ENCODE measurements around the gene CD180.

- TF ChIP-seq TAF15 (IDR thresholded peaks at IDR 0.05; ENCODE audit: low read depth, low read length) (no peak), RAD21 (CRISPR knock-in tag; conservative IDR thresholded peaks at IDR 0.05 in 1 of 2, IDR thresholded peaks at IDR 0.05 in 1 of 2) (no peak), E2F5 (CRISPR knock-in tag; IDR thresholded peaks at IDR 0.05) (no peak), TCFL5 (CRISPR knock-in tag; conservative IDR thresholded peaks at IDR 0.05) (no peak), ZNF695 (CRISPR knock-in tag; IDR thresholded peaks at IDR 0.05) (no peak), WHSC1 (IDR thresholded peaks at IDR 0.05; ENCODE audit: low read length) (no peak), PTBP1 (IDR thresholded peaks at IDR 0.05; ENCODE audit: low read depth, low read length) (no peak), SRSF9 (IDR thresholded peaks at IDR 0.05; ENCODE audit: borderline replicate concordance, low read depth, low read length) (no peak), BCL6 (CRISPR knock-in tag; IDR thresholded peaks at IDR 0.05) (no peak)
- TF ChIP-seq, protein P1, sequence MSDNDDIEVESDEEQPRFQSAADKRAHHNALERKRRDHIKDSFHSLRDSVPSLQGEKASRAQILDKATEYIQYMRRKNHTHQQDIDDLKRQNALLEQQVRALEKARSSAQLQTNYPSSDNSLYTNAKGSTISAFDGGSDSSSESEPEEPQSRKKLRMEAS (CRISPR knock-in tag; IDR thresholded peaks at IDR 0.05), result no peak
- TF ChIP-seq, protein P2, sequence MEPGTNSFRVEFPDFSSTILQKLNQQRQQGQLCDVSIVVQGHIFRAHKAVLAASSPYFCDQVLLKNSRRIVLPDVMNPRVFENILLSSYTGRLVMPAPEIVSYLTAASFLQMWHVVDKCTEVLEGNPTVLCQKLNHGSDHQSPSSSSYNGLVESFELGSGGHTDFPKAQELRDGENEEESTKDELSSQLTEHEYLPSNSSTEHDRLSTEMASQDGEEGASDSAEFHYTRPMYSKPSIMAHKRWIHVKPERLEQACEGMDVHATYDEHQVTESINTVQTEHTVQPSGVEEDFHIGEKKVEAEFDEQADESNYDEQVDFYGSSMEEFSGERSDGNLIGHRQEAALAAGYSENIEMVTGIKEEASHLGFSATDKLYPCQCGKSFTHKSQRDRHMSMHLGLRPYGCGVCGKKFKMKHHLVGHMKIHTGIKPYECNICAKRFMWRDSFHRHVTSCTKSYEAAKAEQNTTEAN (CRISPR knock-in tag; IDR thresholded peaks at IDR 0.05), result no peak
- TF ChIP-seq, protein P3, sequence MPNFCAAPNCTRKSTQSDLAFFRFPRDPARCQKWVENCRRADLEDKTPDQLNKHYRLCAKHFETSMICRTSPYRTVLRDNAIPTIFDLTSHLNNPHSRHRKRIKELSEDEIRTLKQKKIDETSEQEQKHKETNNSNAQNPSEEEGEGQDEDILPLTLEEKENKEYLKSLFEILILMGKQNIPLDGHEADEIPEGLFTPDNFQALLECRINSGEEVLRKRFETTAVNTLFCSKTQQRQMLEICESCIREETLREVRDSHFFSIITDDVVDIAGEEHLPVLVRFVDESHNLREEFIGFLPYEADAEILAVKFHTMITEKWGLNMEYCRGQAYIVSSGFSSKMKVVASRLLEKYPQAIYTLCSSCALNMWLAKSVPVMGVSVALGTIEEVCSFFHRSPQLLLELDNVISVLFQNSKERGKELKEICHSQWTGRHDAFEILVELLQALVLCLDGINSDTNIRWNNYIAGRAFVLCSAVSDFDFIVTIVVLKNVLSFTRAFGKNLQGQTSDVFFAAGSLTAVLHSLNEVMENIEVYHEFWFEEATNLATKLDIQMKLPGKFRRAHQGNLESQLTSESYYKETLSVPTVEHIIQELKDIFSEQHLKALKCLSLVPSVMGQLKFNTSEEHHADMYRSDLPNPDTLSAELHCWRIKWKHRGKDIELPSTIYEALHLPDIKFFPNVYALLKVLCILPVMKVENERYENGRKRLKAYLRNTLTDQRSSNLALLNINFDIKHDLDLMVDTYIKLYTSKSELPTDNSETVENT (CRISPR knock-in tag; IDR thresholded peaks at IDR 0.05), result no peak
These were observed 28.5 kb downstream of the CD180 start for GRCh38 chr5:67168069-67168468.

Data from K562 (cell line).